Measurements from ENCODE around the gene SLAMF6.
"Not testable (repeated sequence)": the region's sequence is repeated elsewhere in the genome, so short reads cannot be mapped to it uniquely, and the experiment has no call there.

Gene SLAMF6

DNA sequence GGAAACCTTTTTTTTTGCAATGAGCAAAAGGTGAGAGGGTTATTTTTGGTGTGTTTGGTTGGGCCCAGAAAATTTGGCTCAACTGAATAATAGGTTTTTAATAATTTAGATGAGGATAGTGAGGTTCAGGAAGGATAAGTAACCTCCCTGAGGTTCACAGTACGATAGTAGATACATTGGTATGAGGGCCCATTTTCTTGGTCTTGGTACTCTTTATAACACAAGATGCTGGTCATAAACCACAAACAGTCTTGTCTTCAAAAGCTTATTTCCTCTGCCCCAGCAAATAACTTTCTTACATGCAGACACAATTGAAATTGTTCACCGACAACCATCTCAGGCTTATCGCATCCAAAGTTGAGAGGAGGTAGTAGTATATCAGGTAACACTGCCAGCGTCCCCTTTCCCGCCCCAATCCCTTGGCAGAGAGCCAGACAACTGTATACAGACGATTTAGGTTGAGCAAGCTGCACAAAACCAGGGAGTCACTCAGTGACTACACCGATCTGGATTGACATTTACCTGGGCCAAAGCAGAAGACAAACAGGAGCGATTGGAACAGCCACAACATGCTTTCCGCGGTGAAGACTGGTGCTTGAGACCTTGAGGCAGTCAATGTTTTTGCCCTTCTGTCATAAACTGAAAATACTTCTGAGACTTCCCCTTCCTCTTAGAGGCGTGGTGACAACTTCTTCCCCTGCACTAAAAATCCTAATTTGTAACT, at the start of gene SLAMF6:
Gene SLAMF6, minus strand, starts transcription at position 634 of the 724 bp plus-strand sequence. Its CDS starts 63 bp downstream, at position 571.
- DNase-seq: no peak

DNA sequence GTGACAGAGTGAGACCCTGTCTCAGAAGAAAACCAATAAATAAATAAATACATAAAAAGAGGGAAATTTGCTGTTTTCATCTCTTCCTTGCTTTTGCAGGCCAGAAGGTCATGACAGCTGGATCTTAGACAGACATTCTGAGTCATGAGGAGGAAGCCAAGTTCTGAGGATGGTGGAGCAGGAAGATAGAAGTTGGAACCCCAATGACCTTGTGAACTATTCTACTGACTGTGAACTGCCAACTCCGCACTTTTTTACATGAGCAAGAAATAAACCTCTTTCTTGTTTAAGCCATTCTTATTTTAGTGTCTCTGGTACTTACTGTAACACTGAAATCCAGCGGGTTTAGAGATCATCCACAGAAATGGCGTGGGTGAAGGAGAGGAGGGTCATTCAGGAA, 47.8 kb upstream of the SLAMF6 start:
- DNase-seq: no peak

DNA sequence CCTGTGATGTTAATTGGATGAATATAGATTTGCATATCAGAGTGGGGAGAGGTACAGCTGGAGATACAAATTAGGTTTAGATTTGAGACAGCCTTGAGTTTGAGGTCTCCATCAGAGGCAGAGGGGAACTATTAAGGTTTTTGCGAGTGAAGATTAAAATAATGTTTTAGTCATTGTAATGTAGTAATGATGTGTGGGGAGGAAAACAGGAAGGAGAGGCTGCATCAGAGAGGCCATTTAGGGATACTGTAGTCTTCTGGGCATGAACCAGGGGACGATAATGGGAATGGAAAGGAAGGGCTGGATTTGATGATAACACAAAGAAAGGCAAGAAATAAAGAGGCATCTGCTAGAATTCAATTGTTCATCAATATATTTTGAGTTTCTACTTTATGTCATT, 46.8 kb upstream of the SLAMF6 start:
- no peak for DNase-seq

DNA sequence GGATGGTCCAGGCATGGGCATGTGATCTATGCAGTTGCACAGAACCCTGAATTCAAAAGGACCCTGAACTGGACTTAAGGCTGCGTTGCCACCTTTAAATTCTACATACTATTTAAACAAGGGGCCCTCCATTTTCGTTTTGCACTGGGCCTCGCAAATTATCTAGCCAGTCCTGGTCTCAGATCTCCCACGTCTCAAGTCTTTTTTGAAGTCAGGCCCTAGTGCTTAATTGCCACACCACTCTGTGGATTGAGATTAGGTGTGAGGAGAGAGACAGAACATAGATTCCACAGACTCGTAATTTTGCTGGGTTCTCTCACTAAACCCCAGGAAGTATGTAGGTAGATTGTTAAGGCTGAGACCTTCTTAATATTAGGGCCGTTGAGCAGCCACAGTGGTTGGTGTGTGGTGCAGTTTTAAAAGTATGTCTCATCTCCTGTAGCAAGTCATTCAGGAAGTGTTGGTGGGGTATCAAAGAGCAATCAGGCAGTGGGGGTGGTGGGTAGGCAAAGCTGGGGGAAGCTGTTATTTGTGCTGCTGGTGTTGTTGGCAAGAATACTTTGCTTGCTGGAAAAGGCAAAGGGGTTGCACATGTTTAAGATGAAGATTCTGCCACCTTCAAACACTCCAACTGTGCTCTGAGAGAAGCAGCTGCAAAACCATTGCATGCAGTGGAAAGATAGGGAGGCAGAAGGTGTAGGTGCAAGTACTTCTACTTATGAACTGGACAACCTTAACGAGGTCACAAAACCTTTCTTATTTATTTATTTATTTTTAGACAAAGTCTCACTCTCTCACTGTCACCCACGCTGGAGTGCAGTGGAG, 45.0 kb upstream of the SLAMF6 start:
- DNase-seq: no peak

DNA sequence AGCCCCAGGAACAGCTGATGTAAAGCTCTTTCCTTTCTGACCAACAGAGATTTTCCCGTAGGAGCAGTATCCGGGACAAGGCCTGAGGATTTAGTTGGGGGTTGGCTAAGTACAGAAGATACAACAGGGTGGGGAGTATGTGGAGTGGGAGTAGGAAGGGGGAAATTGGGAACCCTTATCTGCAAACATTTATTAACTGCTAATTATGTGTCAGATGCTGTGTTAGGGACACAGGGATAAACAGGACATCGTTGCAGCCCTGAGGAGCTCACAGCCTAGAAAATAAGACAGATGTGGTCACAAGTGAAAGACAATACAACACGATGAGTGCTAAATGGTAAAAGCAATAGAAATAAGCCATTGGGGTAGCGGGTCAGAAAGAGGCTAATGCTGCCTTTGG, 44.3 kb upstream of the SLAMF6 start:
- no peak for DNase-seq

DNA sequence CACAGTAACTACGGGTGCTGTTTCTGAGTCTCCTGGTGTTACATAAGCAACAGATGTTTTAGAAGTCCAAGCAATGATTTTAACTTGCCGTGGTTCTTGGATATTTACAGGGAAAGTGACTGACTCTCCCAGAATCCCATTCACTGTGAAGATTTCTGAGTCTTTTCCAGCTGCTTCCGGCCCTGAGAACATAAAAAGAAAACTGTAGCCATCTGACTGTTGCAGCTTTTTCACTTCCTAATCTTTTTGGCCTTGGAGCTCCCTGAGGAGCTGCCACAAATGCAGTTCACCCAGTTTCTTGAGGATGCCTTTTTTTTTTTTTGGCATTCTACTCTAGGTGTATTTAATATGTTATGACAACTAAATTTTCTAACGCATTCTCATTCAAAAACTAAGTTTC, 42.5 kb upstream of the SLAMF6 start:
- DNase-seq: no peak

DNA sequence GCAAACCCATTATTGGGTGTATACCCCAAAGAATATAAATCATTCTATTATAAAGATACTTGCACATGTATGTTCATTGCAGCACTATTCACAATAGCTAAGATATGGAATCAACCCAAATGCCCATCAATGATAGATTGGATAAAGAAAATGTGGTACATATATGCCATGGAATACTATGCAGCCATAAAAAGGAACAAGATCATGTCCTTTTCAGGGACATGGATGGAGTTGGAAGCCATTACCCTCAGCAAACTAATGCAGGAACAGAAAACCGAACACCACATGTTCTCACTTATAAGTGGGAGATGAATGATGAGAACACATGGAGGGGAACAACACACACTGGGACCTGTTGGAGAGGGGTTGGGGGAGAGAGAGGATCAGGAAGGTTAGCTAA, 40.2 kb upstream of the SLAMF6 start:
- not testable (repeated sequence) for DNase-seq

DNA sequence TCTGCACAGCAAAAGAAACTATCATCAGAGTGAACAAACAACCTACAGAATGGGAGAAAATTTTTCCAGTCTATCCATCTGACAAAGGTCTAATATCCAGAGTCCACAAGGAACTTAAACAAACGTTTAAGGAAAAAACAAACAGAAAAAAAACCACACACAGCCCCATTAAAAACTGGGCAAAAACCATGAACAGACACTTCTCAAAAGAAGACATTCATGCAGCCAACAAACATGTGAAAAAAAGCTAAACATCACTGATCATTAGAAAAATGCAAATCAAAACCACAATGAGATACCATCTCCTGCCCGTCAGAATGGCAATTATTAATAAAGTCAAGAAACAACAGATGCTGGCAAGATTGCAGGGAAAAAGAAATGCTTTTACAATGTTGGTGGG, 39.7 kb upstream of the SLAMF6 start:
- not testable (repeated sequence) for DNase-seq

DNA sequence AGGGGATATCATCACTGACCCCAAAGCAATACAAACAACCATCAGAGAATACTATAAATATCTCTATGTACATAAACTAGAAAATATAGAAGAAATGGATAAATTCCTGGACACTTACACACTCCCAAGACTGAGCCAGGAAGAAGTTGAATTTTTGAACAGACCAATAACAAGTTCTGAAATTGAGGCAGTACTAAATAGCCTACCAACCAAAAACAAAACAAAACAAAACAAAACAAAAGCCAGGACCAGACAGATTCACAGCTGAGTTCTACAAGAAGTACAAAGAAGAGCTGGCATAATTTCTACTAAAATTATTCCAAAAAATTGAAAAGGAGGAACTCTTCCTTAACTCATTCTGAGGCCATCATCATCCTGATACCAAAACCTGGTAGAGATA, 37.8 kb upstream of the SLAMF6 start:
- no peak for DNase-seq

DNA sequence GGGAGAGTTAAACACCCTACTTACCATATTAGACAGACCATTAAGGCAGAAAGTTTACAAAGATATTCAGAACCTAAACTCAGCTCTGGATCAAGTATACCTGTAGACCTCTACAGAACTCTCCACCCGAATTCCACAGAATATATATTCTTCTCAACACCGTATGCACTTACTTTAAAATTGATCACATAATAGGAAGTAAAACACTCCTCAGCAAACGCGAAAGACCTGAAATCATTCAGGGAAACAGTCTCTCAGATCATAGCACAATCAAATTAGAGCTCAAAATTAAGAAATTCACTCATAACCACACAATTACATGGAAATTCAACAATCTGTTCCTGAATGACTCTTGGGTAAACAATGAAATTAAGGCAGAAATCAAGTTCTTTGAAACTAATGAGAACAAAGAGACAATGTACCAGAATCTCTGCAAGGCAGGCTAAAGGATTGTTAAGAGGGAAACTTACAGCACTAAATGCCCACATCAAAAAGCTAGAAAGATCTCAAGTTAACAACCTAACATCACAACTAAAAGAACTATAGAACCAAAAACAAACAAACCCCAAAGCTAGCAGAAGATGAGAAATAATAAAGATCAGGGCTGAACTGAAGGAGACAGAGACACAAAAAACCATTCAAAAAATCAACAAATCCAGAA, 37.1 kb upstream of the SLAMF6 start:
- DNase-seq: no peak

DNA sequence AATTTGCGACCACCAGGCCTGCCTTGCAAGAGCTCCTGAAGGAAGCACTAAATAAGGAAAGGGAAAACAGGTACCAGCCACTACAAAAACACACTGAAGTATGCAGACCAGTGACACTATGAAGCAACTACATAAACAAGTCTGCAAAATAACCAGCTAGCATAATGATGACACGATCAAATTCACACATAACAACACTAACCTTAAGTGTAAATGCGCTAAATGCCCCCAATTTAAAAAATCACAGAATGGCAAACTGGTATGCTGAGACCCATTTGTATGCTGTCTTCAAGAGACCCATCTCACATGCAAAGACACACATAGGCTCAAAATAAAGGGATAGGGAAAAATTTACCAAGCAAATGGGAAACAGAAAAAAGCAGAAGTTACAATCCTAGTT, 36.4 kb upstream of the SLAMF6 start:
- not testable (repeated sequence) for DNase-seq

DNA sequence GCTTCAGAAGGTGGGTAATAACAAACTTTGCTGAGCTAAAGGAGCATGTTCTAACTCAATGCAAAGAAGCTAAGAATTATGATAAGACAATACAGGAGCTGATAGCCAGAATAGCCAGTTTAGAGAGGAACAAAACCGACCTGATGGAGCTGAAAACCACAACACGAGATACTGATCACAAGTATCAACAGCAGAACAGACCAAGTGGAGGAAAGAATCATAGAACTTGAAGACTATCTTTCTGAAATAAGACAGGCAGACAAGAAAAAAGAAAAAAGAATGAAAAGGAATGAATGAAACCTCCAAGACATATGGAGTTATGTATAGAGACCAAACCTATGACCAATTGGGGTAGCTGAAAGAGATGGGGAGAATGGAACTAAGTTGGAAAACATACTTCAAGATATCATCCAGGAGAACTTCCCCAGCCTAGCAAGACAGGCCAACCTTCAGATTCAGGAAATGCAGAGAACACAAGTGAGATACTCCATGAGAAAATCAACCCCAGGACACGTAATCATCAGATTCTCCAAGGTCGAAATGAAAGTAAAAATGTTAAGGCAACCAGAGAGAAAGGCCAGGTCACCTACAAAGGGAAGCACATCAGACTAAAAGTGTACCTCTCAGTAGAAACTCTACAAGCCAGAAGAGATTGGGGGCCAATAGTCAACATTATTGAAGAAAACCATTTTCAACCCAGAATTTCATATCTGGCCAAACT, 35.8 kb upstream of the SLAMF6 start:
- no peak for DNase-seq

DNA sequence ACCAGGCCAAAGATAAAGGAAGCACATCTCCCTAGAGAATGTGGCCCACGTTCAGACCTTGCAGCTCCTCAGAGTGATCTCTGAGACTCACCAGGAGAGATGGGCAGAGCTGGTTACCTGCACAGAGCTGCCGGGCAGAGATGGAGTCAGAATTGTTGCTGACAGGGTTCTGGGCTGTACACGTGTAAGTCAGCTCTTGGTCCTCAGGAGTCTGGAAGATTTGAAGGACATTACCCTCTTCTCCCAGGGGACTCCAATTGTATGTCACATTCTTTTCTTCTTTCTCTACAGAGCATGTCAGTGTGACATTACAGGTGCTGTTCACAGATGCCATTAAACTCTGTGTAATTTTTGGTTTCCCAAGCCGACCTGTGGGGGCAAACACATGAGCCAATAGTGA, 30.7 kb upstream of the SLAMF6 start:
- DNase-seq: no peak

DNA sequence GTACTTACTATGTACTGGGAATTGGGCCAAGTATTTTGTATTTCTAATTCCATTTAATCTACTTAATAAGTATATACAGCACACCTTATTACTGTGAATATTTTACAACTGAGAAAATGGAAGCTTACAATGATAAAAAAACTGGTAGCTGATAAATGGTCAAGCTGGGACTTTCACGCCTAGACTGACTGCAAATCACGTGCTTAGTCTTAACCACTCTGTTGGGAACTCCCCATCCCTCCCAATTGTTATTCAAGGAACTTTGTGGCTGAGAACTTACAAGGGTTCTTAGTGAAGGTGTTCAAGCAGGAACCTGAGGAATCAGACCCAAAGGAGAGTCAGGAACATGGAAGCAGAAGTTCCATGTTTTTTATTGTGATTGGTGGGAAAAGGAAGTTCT, 29.4 kb upstream of the SLAMF6 start:
- no peak for DNase-seq

DNA sequence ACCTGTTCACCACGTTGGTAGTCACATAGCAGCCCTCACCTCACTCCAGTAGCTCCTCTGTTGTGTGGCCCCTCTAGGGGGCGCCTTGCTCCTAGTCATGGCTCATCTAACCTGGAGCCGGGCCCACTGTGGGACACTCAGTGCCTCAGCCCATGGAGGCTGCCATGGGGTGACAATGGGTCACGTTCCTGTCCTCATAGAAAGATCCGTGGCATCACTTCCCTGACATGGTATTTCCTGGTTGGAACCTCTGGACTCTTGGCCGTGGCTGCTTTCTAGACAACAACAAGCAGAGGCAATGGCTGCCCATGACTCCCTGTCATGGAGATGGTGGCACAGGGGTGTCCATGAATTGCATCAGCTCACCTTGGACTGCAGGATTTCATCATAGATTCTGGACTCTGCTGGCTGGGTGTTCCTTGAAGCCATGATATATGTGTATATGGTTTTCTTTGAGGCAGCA, 27.5 kb upstream of the SLAMF6 start:
- DNase-seq: no peak

DNA sequence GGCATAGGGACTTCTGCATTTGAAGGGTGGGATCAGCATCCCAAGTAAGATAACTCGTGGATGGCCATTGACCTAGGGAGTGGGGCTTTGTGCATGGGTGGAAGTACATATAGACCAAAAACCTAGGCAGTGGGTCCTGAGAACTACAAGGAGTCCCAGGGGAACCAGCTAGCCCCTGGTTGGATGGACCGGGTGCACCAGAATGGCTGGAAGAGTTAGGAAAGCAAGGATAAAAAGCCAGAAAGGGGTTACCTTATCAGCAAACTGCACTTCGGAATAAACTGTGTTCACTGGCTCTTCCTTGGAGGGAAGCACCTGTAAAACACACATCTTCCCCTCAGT, 26.6 kb upstream of the SLAMF6 start:
- no peak for DNase-seq

DNA sequence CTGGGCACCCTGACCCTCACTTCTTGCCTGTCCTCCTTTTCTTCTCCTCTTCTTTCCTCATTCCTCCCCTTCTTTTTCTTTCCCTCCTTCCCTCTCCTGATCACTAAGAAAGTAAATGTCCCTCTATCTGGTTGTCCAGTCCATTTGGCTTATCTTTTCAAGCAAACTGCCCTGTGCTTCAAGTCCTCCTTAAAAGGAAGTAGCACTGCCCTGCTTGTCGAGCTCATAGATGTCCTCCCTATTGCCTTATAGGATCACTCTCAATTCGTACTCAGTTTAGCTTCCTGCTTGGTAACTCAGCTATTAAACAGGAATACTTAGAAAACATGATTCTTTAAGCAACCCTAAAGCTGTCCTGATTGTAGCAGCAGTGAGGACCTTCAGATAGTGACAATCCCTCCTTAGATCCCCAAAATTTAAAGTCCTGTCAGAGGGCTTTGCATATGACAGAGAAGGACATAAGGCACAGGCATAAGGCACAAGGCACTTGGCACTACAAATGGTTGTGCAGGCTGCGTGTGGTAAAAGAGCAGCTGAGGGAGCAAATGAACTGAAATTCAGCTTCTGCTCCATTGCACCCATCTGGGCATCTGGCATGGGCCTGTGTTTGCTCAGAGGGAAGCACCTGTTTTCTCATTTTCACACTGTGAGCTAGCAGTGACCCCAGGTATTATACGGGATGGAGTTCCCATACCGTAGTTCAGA, 26.1 kb upstream of the SLAMF6 start:
- DNase-seq: no peak

DNA sequence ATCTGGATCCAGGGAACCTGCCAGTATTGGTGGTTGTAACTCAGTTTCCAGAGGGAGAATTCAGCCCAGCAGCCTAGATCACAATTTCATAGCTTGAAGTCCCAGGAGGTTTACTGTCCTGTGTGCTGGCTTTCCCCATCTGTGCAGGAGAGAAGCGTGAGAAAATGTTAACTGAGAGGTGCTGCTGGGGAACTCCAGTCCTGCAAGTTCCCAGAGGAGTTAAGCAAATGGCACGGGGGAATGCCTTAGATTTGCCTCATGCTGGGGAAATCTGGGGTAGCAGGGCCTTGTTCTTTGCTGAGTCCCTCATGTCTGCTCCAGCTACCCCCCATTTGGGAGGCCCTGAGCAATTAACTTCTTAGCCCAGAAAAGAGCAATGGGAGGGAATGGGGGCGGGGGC, 25.1 kb upstream of the SLAMF6 start:
- DNase-seq: no peak

DNA sequence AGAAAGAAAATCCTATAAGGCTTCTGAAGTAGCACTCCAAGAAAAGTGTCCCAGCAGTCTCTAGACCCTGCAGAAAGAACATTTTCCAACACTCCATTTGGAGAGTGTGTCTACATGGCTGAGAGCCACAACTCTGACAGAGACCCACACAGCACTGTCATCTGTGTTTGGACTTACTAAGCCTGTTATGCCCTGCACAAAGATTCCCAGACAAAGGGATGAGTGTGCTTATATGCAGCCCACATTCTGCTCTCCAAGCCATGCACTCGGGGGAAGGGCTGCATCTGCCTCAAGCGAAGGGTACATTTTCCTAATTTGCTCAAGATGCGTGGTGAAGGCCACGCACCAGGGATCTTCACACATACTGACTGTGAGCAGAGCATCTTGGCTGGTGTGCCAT, 24.4 kb upstream of the SLAMF6 start:
- DNase-seq: no peak

DNA sequence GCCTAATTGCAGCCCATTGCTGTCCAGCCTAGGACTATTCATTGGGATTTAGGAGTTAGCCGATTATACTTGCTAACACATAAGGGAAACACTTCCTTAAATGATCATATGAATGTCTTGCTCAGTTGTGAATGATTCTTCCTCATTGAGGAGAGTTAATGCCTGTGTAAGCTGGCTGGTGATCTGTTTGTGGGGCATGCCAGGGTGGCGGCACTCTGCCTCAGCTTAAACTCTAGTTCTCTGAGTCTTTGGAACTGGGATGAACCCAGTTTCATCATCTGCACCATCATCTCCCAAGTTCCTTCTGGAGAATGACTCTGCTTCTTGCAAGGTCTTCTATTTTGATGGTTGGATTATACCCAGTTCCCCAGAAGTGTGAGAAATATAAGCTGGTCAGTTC, 23.9 kb upstream of the SLAMF6 start:
- no peak for DNase-seq

DNA sequence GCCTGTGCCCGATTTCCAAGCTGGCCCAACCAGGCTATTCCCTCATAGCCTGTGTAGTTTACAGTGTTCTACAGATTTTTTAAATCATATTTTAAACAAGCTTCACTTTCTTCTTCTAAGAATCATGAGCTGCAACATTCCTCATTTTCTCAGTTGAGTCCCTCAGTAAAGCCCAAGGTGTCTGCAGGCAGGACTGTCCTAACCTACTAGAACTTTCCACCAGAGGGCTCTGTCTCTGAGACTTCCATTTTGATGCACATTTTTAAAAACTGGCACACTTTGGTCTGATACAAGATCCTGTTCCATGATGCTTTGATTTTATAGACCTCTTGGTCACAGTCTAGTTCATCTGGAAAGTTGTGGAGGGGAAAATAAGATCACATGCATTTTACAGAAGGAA, 21.6 kb upstream of the SLAMF6 start:
- no peak for DNase-seq

DNA sequence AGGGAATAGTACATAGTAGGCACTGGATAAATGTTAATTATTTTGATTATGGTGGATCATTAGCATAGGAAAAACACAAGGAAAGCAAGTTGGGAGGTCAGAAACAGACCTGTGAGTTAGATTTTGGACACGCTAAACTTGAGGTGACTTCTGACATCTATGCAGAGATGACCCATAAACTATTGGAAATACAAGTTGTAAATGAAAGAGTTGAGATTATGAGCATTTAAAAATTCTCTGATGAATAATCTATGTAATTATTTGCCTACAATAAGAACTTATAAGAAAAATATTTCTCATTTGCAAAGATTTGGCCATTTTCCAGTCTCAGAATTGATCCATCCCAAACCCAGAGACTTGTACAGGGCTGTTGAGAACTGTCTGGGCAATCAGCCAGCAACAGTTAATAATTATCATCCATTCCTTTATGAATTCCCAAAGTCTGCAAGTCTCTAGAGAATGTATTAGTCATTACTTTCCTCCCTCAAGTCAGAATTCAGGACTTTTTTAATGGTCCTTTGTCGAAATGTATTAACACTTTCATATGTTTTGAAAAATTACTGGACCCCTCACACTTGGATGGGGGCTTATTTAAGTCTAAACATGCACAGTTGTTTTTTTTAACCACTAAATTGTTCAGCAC, 19.4 kb upstream of the SLAMF6 start:
- no peak for DNase-seq
